Common myeloid progenitor, CD34-positive (primary cell): ENCODE measurements around the gene TBC1D20.
"Not testable (repeated sequence)": the region's sequence is repeated elsewhere in the genome, so short reads cannot be mapped to it uniquely, and the experiment has no call there.

Source experiments
- CTCF ChIA-PET: fragments of 350-600 bp; sonication (Branson Sonifier 250); formaldehyde crosslinking; loops from one replicate; lab custom pipeline; 2021; ENCODE audit warnings: antibody characterized with exemption; lab: Charles Lee
- POLR2A ChIA-PET: fragments of 350-600 bp; sonication (Branson Sonifier 250); formaldehyde crosslinking; loops from one replicate; lab custom pipeline; 2021; ENCODE audit warnings: antibody characterized with exemption; lab: Charles Lee
- DNase-seq, 3 donors: peaks; one replicate each; pipeline versions ENCODE4 v3.0.0 to v3.0.0-alpha.2; 2013
- H3K27ac ChIP-seq, 2 experiments: 1 replicate in 1 of 2; 2 replicates in 1 of 2; pipeline ENCODE4 v1.7.0; 2013; ENCODE audit warnings: inconsistent platforms in 2 of 2, low read length in 2 of 2, mild to moderate bottlenecking in 2 of 2, low read depth in 1 of 2, moderate library complexity in 1 of 2; ENCODE audit not compliant: severe bottlenecking in 2 of 2, insufficient read depth in 1 of 2, poor library complexity in 1 of 2
- H3K27me3 ChIP-seq, 5 experiments: replicated peaks in 2 of 5; 1 replicate in 3 of 5; 2 replicates in 2 of 5; pipeline versions ENCODE4 v1.6.1 to v1.7.0; 2013; ENCODE audit warnings: low read length in 4 of 5, mild to moderate bottlenecking in 2 of 5, moderate library complexity in 2 of 5, inconsistent platforms in 1 of 5; ENCODE audit not compliant: insufficient read depth in 5 of 5, control insufficient read depth in 4 of 5
- H3K36me3 ChIP-seq, 4 experiments: 1 replicate in 2 of 4; 2 replicates in 2 of 4; pipeline versions ENCODE4 v1.6.1 to v1.7.0; 2013; ENCODE audit warnings: low read length in 3 of 4, control low read depth in 1 of 4, mild to moderate bottlenecking in 1 of 4; ENCODE audit not compliant: control insufficient read depth in 4 of 4, insufficient read depth in 4 of 4
- H3K4me1 ChIP-seq, 4 experiments: 1 replicate in 3 of 4; 2 replicates in 1 of 4; pipeline versions ENCODE4 v1.6.1 to v1.7.1; 2013; ENCODE audit warnings: low read length in 3 of 4, mild to moderate bottlenecking in 3 of 4, control low read depth in 1 of 4, inconsistent platforms in 1 of 4, moderate library complexity in 1 of 4; ENCODE audit not compliant: control insufficient read depth in 4 of 4, insufficient read depth in 4 of 4; ENCODE audit errors: control extremely low read depth in 1 of 4
- H3K4me3 ChIP-seq, 7 experiments: 1 replicate in 4 of 7; 2 replicates in 3 of 7; pipeline versions ENCODE4 v1.5.1 to v1.7.0; 2013; ENCODE audit warnings: mild to moderate bottlenecking in 7 of 7, low read length in 6 of 7, moderate library complexity in 6 of 7, inconsistent platforms in 2 of 7, low read depth in 2 of 7, control low read depth in 1 of 7; ENCODE audit not compliant: insufficient read depth in 4 of 7, control insufficient read depth in 1 of 7; ENCODE audit errors: extremely low read depth in 1 of 7
- H3K9me3 ChIP-seq, 5 experiments: 1 replicate in 4 of 5; 2 replicates in 1 of 5; pipeline versions ENCODE4 v1.6.1 to v1.7.1; 2013; ENCODE audit warnings: low read length in 4 of 5, mild to moderate bottlenecking in 2 of 5, inconsistent platforms in 1 of 5, low read depth in 1 of 5, moderate library complexity in 1 of 5; ENCODE audit not compliant: control insufficient read depth in 4 of 5, insufficient read depth in 2 of 5; ENCODE audit errors: control extremely low read depth in 1 of 5
- WGBS: methylation state at CpG from one replicate; pipeline ENCODE4 v1.1.5; 2013; ENCODE audit not compliant: insufficient coverage; 5-methylcytosine and 5-hydroxymethylcytosine counted together

Gene TBC1D20

DNA sequence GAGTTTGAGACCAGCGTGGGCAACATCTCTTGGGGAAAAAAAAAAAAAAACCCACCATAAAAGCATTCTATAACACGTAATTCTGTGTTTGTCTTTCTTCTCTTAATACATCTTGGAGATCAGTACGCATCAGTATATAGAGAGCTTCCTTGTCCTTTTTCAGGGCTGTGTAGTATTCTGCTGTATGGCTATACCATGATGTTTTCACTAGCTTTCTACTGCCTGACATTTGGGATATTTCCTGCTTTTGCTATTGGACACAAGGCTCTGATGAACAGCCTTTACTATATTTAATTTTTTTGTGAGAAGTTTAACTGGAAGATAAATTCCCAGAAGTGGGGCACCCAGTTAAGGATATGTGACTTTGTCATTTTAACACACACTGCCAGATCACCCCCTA lies 74.8 kb downstream of the TBC1D20 start:
- peaks cover 2 to 48% (median 29%) of the 10 kb centered on the region in 4 experiments for H3K36me3 ChIP-seq
- 90% methylated on average over 2 of the region's 3 CpGs for WGBS

DNA sequence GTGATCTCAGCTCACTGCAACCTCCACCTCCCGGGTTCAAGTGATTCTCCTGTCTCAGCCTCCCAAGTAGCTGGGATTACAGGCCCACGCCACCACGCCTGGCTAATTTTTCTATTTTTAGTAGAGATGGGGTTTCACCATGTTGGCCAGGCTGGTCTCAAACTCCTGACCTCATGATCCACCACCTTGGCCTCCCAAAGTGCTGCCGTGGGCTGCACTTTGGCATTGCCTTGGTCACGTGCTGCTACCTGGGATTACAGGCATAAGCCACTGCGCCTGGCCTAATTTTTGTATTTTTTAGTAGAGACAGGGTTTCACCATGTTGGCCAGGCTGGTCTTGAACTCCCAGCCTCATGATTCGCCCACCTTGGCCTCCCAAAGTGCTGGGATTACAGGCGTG lies 75.7 kb downstream of the TBC1D20 start:
- DNase-seq, H3K4me3 ChIP-seq, H3K27me3 ChIP-seq, H3K4me1 ChIP-seq, H3K27ac ChIP-seq, H3K9me3 ChIP-seq: not testable (repeated sequence)
- POLR2A ChIA-PET = interaction anchor here (0.6 kb wide), 1 partner anchor 105 kb away, joined by 3 read pairs; no protein-coding TSS in a partner anchor
- CTCF ChIA-PET = interaction anchor here (0.6 to 1.8 kb wide), 3 partner anchors 8 to 91 kb away, joined by 3 read pairs; no protein-coding TSS in a partner anchor
- peaks cover 2 to 42% (median 24%) of the 10 kb centered on the region in 4 experiments for H3K36me3 ChIP-seq
- 95% methylated on average over 6 of the region's 8 CpGs for WGBS

More for the DNA sequence above, 74.8 kb downstream of the TBC1D20 start:
- H3K27ac ChIP-seq = no peak overlapping the region
- H3K4me1 ChIP-seq = peaks cover 0 to 1% (median 0%) of the 10 kb centered on the region in 4 experiments
- H3K9me3 ChIP-seq = no peaks in the 10 kb centered on the region
- CTCF ChIA-PET = interaction anchor here (1.4 to 1.8 kb wide), 3 partner anchors 9 to 20 kb away, joined by 3 to 5 read pairs (median 3); no protein-coding TSS in a partner anchor
- DNase-seq = no peak
- no peaks in the 10 kb centered on the region for H3K27me3 ChIP-seq
- H3K4me3 ChIP-seq = no peak overlapping the region
- POLR2A ChIA-PET = no interaction called here
